Activated gamma-delta T cell treated with Interleukin-2 at 50 U/mL for 16 hours (primary cell): ENCODE results near the gene NSG1.
"Not testable (repeated sequence)": the region's sequence is repeated elsewhere in the genome, so short reads cannot be mapped to it uniquely, and the experiment has no call there.

ENCODE experiments used
- DNase-seq: peaks from one replicate; pipeline ENCODE4 v3.0.0-alpha.2; 2020

NSG1 gene

GRCh38 chr4:4437798-4438470 is 51.0 kb downstream of the NSG1 start:
- DNase-seq, result no peak

- no peak for DNase-seq
These were observed 52.0 kb downstream of the NSG1 start for GRCh38 chr4:4438891-4439290.

GRCh38 chr4:4439782-4440181 is 52.9 kb downstream of the NSG1 start:
- no peak for DNase-seq

- DNase-seq, result no peak
These were observed 53.6 kb downstream of the NSG1 start for GRCh38 chr4:4440333-4441061.

GRCh38 chr4:4443821-4444220 is 56.9 kb downstream of the NSG1 start:
- DNase-seq, result no peak

- no peak for DNase-seq
These were observed 59.5 kb downstream of the NSG1 start for GRCh38 chr4:4446434-4446833.

GRCh38 chr4:4455210-4455865 is 68.4 kb downstream of the NSG1 start:
- DNase-seq, result no peak

GRCh38 chr4:4456351-4456750 is 69.4 kb downstream of the NSG1 start:
- DNase-seq, result no peak

- DNase-seq, result no peak
These were observed 70.1 kb downstream of the NSG1 start for GRCh38 chr4:4456816-4457578.

GRCh38 chr4:4457803-4458553 is 71.1 kb downstream of the NSG1 start:
- DNase-seq, result no peak

- DNase-seq, result no peak
These were observed 72.3 kb downstream of the NSG1 start for GRCh38 chr4:4459181-4459580.

- no peak for DNase-seq
These were observed 73.9 kb downstream of the NSG1 start for GRCh38 chr4:4460759-4461158.

- DNase-seq, result no peak
These were observed 74.3 kb downstream of the NSG1 start for GRCh38 chr4:4461178-4461577.

GRCh38 chr4:4461850-4462249 is 74.9 kb downstream of the NSG1 start:
- peak; percentile 63 for DNase-seq

- DNase-seq, result no peak
These were observed 76.1 kb downstream of the NSG1 start for GRCh38 chr4:4462970-4463369.

- DNase-seq, result not testable (repeated sequence)
These were observed 78.3 kb downstream of the NSG1 start for GRCh38 chr4:4465238-4465637.
